HG02852 (cell line): ENCODE data around the gene WDSUB1.

Source experiments
- ATAC-seq: cut with Tn5 transposase; IDR thresholded peaks from one replicate; pipeline ENCODE4 v1.9.1; 2021; ENCODE audit warnings: mild to moderate bottlenecking, moderate library complexity; ENCODE audit not compliant: unreplicated experiment

The WDSUB1 gene

DNA sequence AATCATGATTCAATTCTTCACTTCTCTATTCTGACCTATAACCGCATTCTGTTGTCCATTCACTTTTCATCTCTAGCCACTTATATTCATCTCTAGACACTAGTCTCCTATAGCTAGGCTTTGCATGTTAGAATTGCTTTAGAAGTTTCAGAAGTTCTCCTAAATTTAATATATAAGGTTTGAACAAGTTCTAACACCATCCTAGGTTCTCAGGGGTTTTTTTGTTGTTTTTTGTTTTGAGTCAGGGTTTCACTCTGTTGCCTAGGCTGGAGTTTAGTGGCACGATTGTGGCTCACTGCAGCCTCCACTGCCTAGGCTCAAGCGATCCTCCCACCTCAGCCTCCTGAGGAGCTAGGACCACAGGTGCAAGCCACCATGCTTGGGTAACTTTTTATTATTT lies 19.9 kb downstream of the WDSUB1 start:
- ATAC-seq, result peak; percentile 88

DNA sequence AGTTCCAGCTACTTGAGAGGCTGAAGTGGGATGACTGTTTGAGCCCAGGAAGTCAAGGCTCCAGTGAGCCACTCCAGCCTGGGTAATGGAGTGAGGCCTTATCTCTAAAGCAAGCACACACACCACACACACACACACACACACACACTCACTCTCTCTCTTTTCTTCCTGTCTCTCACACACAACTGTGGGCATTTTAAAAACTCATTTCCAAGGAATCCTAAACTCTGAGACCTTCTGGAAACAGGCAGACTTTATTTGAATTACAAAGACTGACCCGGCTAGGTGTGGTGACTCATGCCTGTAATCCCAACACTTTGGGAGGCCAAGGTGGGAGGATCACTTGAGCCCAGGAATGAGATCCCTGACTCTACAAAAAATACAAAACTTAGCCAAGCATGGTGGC lies 21.3 kb downstream of the WDSUB1 start:
- no peak for ATAC-seq

DNA sequence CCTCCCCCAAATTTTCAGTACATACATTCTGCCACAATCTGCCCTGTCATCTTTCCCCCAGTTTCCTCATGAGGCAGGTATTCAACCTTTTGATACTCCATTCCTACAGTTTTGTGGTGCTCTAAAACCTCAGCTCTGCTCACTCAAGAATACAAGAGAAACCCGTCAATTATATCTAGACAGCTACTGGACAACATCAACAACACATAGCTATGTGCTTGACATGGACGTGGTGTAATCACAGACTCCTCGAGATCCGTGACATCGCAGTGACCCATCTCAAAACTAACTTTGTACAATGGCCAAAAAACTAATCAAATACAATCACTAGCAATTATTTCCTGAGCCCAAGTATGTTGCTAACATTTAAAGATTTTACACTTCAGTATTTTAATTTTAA lies 23.6 kb downstream of the WDSUB1 start:
- no peak for ATAC-seq

DNA sequence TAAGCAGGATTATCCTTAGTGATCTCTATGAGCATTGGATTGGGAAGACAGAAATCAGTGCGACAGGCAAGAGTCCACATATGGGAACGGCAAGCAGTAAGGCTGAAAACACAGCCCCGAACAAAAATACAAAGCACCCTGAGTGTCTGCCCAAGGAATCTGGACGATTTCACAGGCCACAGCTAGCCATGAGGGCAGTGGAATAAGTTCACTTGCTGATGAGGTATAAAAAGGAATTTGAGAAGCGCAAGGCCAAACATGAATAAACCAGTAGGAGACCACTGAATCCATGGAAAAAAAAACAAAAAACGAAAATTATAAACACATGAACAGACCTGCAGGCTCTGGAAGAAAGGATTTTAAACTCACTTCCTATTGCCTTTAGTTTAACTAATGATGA lies 24.3 kb downstream of the WDSUB1 start:
- no peak for ATAC-seq

DNA sequence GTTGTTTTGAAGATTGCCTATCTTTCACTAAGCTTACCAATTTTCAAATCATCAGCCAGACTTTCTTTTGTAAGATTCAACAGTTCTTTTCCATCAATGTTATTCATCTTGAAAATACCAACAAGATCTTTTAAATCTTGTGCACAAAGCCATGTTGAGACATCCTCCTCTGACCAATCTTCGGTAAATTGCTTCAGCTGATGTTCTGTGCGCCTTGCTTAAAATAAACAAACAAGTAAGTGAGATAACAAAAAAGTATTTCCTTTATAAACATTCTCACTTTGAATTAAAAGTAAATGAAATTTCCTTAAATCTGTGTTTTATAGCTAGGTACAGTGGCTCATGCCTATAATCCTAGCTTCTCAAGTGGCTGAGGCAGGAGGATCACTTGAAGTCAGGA lies 30.3 kb downstream of the WDSUB1 start:
- ATAC-seq, result no peak

DNA sequence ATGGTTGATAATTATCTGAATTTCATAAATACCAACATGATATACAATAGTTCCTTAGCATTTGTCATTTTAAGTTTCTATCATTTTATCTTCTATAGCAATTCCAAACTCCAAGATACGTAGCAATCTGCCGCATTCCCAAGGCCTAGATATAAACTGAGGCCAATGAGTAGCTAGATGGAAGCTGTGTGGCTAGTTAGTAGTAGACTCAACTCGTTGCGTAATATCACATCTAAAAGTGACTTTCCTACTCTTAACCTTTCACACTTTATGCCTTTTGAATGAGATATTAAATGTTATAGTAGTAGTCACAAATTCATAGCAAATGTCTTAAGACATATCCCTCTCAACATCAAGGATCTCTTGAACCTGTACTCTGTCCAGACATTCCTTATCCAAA lies 33.6 kb downstream of the WDSUB1 start:
- no peak for ATAC-seq

DNA sequence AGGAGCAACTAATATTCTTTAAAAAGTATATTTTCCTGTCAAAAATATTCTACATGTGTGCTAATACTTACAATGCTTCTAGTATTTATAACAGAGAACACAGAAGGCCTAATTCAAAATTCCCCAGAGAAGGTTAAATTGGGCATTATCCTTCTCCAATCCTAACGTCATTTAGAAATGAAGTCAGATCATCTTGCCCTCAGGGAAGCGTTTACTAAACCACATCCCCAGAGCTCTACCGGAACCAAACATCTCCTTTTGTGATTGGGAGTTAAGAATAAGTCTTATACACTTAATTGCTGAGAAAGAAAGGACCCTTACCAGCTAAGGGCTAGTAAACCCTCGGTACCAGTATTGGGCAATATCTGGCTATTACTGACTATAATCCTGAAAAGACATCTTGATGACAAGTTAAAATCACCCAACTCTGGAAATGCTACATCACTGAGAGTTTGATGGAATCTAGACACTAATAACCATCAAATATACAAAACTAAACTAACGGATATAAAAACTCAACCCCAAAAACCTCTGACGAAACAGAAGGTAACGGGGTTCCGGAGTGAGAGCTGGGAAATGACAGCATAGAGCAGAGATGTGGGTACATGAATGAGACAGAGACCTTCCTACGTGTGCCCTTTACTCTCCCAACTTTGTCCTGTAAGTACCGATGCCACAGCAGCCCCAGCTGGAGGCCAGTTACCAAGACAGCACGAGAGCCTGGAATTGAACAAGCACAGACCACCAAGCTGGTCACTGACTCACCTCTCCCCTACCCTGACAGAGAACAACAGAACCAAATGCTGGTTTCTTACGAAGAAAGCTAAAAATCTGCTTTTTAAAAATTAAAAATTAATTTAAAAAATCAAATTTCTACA lies 35.0 kb downstream of the WDSUB1 start:
- no peak for ATAC-seq

DNA sequence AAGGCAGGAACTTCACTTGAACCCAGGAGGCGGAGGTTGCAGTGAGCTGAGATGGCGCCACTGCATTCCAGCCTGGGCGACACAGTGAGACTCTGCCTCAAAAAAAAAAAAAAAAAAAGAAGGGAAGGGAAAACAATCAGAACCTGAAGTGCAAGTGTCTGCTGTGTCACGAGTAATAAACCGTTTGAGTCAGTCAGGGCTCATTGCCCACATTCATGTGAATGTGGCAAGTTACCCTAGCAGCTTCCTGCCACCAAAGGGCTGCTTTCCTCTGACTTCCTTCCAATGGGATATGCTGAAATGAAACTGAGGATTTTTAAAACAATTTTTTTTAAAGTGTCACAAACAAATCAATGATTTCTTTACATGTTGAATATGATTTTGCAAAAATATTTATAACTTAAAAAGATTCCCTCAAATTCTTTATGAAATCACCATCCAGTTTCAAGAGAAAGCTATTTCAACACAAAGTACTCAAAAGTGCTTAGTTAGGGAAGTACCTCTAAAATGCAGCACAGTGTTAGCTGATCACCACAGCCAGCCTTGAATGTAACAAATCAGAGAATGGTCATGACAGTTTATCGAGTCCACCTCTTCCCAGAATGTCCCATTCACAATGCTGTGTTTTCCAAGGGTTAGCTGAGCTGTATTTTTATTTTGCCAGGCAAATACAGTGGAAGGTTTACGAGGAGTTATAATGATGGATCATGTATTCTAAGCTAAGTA lies 36.4 kb downstream of the WDSUB1 start:
- ATAC-seq, result peak; percentile 60

DNA sequence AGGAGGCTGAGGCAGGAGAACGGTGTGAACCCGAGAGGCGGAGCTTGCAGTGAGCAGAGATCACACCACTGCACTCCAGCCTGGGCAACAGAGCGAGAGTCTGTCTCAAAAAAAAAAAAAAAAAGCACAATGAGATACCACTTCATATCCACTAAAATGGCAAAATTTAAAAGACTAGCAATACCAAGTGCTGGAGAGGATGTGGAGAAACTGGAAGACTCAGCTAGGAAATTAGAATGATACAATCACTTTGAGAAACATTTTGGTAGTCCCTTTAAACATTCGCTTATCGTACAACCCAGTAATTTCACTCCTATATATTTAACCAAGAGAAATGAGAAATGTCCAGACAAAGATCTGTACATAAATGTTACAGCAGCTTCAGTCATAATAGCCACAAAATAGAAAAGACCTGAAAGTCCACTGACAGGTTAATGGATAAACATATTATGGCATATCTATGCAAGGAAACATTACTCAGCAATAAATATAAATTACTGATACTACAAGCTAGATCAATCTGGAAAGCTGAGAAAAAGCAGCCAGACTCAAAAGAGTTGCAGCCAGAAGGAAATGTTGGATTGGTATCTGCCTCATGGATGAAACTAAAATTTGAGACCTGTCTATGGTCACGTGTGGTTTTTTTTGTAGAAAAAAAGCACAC lies 40.0 kb downstream of the WDSUB1 start:
- ATAC-seq, result no peak

DNA sequence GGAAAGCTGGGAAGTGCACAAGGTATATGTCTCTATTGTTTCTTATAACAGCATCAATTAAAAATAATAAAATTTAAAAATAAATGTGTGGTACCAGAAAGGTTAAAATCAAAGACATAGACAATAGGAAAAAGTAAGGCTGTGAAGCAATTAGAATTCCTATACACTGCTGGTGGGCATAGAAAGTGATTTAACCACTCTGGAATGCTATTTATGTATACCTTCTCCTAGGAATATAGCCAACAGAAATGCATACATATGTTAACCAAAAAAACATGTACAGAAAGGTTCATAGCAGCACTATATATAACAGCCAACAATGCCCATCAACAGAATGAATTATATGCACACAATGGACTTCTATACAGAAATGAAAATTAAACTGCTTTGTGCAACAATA lies 43.0 kb downstream of the WDSUB1 start:
- no peak for ATAC-seq

DNA sequence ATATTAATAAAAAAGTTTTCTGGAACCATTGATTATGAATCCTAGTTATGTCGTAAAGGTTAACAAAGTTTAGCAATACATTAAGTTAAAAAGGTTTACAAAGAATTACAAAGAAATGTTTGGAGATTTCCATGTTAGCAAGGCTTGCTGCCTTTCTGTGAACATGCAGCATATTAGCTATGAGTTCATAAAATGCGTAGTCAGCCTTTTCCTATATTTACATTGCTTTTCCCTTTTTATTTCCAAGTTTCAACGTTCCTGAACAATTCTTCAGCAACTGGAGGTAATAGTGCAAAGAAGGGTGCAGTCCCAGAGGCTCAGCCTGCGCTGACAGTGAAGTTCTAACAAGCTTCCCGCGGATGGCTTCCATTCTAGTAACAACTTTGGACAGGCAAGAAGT lies 51.6 kb downstream of the WDSUB1 start:
- ATAC-seq, result no peak

DNA sequence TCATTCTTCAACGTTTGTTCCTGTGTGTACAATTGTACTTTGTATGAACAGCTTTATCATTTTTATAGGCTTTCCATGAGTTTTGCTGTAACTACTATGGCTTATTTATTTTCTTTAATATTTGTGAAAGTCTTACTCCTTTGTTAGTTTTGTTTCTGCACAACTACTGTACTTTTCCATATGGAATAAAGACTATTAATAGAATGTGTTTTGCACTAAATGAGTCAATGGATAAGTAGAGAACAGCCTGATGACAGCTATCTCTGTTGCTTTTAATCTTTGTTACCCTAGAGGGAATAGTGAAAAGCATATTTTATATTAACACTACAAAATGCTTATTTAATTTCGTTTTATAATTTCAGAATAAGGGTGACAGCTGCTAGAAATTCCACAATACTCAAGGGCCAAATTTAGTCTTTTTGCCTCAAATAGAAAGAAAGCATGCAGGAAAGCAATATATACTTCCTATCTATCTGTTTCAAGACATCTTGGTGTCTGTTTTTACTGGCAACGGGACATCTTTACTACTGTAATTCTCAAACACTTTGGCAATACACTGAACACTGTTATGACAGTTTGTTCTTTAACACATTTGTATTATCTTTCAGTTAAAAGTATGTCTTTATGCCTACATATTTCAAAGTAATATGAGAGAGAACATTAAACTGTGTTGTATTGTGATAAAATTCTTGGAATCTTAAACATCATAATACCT lies 53.9 kb downstream of the WDSUB1 start:
- ATAC-seq, result no peak

DNA sequence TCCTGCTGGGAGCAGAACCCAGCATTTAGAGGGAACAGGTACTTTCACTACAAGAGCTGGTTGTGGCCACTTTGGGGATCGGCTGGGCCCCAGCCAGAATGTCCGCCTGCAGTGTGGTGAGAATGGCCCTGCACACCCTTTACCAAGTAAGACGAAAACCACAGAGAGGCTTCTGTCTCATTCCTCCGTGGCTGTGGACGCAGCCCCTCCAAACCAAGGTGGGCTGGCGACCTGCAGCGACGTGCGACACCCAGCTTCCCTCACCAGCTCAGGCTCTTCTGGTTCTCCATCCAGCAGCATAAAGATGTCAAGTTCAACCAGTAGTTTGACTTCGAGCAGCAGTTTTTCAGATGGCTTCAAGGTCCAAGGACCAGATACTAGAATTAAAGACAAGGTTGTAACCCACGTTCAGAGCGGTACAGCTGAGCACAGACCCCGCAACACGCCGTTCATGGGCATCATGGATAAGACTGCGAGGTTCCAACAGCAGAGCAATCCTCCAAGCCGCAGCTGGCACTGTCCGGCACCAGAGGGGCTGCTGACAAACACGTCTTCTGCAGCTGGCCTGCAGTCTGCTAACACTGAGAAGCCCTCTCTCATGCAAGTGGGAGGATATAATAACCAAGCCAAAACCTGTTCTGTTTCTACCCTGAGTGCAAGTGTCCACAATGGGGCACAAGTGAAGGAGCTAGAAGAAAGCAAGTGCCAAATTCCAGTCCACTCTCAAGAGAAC lies 56.2 kb downstream of the WDSUB1 start:
- no peak for ATAC-seq

DNA sequence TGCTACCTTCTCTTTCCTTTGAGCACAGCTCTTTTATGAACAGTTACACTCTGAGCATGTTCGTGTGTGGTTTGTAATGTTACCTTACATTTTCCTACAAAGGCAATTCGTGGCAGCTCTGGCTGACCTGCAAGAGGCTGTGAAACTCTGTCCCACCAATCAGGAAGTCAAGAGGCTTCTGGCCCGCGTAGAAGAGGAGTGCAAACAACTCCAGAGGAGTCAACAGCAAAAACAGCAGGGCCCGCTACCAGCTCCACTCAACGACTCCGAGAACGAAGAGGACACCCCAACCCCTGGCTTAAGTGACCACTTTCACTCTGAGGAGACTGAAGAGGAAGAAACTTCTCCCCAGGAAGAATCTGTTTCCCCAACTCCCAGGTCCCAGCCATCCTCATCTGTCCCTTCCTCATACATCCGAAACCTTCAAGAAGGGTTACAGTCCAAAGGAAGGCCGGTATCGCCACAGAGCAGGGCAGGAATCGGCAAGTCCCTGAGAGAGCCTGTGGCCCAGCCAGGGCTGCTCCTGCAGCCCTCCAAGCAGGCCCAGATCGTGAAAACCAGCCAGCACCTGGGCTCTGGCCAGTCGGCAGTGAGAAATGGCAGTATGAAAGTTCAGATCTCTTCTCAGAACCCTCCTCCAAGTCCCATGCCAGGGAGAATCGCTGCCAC lies 56.9 kb downstream of the WDSUB1 start:
- no peak for ATAC-seq

DNA sequence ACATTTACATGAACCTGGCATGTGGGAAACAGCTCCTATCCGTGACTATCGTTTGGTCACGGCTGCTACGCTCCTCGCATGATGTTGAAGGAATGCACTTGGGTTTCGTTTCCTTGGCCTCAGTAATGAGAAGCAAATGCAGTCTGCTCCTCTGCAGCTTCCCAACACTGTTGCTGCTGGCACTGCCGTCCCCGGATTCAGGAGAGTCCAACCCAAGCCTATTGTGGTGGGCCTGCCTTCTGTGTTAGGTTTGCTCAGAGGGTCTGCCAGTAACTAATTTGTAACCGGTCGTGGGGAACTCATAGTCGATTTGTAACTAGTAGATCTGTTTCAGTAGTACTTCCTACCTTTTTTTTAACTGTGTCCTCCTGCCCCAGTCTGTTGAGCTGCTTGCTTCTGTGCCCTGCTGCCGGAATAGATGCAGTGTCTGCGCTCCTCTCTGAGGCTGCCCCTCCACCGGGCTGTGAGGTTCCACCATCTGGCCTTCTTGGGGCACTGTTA lies 58.4 kb downstream of the WDSUB1 start:
- no peak for ATAC-seq

DNA sequence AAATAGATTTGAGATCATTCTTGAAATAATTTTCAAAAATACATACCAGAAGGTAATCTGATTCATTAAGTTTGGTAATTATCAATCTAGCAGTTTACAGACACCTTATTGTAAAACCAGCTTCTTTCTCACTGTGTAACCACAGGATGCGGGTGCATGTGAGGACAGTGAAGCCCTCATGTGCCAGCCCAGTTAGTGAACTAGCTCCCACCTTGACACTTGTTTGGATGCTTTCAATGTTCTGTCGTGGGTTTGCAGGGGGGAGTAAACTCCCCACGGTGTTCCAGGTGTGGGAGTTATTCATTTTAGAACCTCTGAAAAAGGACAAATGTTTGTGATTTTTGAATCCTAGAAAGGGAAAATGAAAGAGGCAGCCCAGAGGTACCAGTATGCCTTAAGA lies 59.0 kb downstream of the WDSUB1 start:
- no peak for ATAC-seq

DNA sequence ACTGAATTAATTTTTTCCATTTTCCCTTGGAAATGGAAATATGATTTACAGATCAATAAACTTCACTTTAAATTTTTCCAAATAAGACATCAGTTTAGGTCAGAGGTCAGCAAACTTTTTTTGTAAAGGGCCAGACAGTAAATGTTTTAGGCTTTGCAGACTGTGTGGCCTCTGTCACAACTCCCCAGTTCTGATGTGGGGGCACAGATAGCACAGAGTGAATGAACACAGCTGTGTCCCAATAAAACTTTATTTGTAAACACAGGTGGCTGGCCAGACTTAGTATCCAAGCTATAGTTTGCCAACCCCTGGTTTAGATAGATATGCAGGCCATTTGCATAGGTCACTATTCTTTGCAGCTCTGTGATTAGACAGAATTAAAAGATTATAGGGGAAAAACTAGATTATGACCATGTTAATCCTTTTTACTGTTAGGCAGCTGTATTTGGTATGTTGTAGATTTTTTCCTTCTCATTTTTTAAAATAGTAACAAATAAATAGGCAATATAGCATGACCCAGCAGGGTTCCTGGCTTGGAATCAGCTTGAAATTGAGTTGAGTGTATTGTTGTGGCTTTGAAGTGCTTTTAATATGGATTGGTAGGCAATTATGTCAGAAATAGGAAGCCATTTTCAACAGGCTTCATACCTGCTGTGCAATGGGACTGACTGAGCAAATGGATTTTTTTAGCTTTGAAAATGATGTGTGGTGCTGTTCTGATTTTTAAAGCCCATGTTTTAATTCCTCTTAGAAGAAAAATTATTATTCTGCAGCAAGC lies 59.7 kb downstream of the WDSUB1 start:
- no peak for ATAC-seq

DNA sequence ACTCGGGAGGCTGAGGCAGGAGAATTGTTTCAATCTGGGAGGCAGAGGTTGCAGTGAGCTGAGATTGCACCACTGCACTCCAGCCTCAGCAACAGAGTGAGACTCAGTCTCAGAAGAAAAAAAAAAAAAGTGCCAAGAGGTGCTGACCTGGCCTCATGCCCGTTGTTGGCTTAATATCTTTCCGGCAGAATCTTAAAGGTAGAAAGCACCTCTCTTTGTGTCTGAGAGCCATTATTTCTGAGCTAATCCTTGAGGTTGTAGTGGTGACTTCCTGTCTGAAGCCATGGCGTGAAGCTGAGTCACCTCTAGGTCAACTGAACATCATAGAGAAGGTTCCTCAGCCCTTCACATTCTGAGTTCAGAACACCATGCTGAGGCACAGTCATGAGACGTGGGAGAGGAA lies 60.4 kb downstream of the WDSUB1 start:
- ATAC-seq, result peak; percentile 65
